Measurements from ENCODE around the gene SUFU.

DNA sequence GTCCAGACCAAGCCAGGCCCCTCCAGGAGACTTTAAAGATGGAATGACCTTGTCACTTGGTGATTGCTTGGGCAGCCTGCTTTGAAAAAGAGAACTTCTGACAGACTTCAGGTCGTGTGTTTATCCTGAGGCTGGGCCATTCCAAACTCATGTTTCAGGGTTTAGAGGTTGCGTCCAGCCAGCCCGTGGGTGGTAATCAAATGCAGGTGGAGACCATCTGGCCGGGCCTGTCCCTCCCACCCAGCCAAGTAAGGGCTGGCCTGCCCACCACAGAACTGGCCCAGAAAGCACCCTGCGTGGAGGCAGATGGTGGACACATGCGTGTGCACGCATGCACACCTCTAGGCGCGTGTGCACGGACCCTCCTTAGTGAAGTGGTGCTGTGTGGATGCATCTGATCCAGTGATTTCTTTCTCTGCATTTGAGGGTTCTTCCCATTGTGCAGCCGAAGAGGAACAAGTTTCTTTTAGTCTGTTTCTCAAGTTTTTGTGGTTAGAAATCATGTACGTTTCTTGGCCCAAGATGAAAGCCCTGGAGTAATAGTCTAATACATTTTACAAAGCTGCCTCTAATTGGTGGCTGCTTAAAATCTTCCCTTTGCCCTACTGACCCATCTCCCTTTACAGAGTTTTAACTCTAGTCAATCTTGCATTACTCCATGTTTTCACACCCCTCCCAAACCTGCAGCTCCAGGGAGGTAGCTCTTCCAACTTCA is 43.0 kb downstream of the SUFU start:
- TF ChIP-seq ZNF274 (IDR thresholded peaks at IDR 0.05; ENCODE audit: low read depth, low read length) = no peak
- no peak for TF ChIP-seq YY1 (IDR thresholded peaks at IDR 0.05; ENCODE audit: insufficient read depth, insufficient read length)
